ENCODE data around the gene FLYWCH2.

Gene FLYWCH2

GRCh38 chr16:2882650-2883457, at the start of gene FLYWCH2:
FLYWCH2 (plus strand) TSS chr16:2883215; CDS start chr16:2896450, 13,235 bp downstream.
- H3K36me3 ChIP-seq: no peaks in the 10 kb centered on the region
- 0 out of 2 replicates have a peak, but pooled peaks have one; percentile 12 for TF ChIP-seq CTCF (IDR thresholded peaks at IDR 0.05; ENCODE audit: low read depth, low read length)

GRCh38 chr16:2833776-2834175, 49.2 kb upstream of the FLYWCH2 start:
- no peaks in the 10 kb centered on the region for H3K27me3 ChIP-seq (ENCODE audit: insufficient read depth, low read depth, severe bottlenecking)
- no peak overlapping the region for H3K27ac ChIP-seq
- H3K9me3 ChIP-seq (ENCODE audit: severe bottlenecking): no peaks in the 10 kb centered on the region
- no peaks in the 10 kb centered on the region for H3K36me3 ChIP-seq
- H3K4me3 ChIP-seq (ENCODE audit: low read depth, low read length): no peak overlapping the region
- no peak for DNase-seq
- TF ChIP-seq CTCF (IDR thresholded peaks at IDR 0.05; ENCODE audit: low read depth, low read length): no peak

More at GRCh38 chr16:2882650-2883457, at the start of gene FLYWCH2:
- Histone ChIP-seq H3K27me3 (ENCODE audit: insufficient read depth, low read depth, severe bottlenecking) (no peaks in the 10 kb centered on the region), H3K9me3 (ENCODE audit: severe bottlenecking) (peaks cover 5% of the 10 kb centered on the region), H3K4me3 (ENCODE audit: low read depth, low read length) (peak within 1 kb of the TSS; percentile 85), H3K27ac (peak within 1 kb of the TSS; percentile 80)
- DNase-seq: peak; percentile 99

- no peaks in the 10 kb centered on the region for H3K36me3 ChIP-seq
- no peak for TF ChIP-seq CTCF (IDR thresholded peaks at IDR 0.05; ENCODE audit: low read depth, low read length)
- no peak overlapping the region for H3K4me3 ChIP-seq (ENCODE audit: low read depth, low read length)
- no peak for DNase-seq
- no peak overlapping the region for H3K27ac ChIP-seq
- H3K9me3 ChIP-seq (ENCODE audit: severe bottlenecking): no peaks in the 10 kb centered on the region
- H3K27me3 ChIP-seq (ENCODE audit: insufficient read depth, low read depth, severe bottlenecking): no peaks in the 10 kb centered on the region
These were observed 48.0 kb upstream of the FLYWCH2 start for GRCh38 chr16:2834968-2835367.

- DNase-seq: no peak
- H3K4me3 ChIP-seq (ENCODE audit: low read depth, low read length): no peak overlapping the region
- no peaks in the 10 kb centered on the region for H3K36me3 ChIP-seq
These were observed 47.1 kb upstream of the FLYWCH2 start for GRCh38 chr16:2835638-2836493.

More at GRCh38 chr16:2835638-2836493, 47.1 kb upstream of the FLYWCH2 start:
- Histone ChIP-seq H3K27me3 (ENCODE audit: insufficient read depth, low read depth, severe bottlenecking) (no peaks in the 10 kb centered on the region), H3K9me3 (ENCODE audit: severe bottlenecking) (no peaks in the 10 kb centered on the region), H3K27ac (no peak overlapping the region)
- no peak for TF ChIP-seq CTCF (IDR thresholded peaks at IDR 0.05; ENCODE audit: low read depth, low read length)

Data from WERI-Rb-1 (cell line).